OCI-LY7 (cell line): ENCODE results near the gene RIF1.

ENCODE experiments used
- CTCF ChIP-seq: fragments of 200-600 bp; sonication (generic); conservative IDR thresholded peaks from 2 replicates; pipeline ENCODE4 v1.5.1; 2014; ENCODE audit warnings: mild to moderate bottlenecking, antibody characterized with exemption, low read length, moderate library complexity, mixed read lengths
- EZH2phosphoT487 ChIP-seq: fragments of 200-600 bp; sonication (generic); IDR thresholded peaks from 2 replicates; pipeline ENCODE4 v1.6.1; 2018; ENCODE audit warnings: low read depth, borderline replicate concordance, mild to moderate bottlenecking, mixed run types, antibody characterized with exemption, low read length, moderate library complexity, mixed read lengths

GRCh38 chr2:151498178-151498577 is 88.5 kb downstream of the RIF1 start:
- TF ChIP-seq CTCF (no peak), EZH2phosphoT487 (no peak)
